ENCODE results near the gene MAP3K13.

DNA sequence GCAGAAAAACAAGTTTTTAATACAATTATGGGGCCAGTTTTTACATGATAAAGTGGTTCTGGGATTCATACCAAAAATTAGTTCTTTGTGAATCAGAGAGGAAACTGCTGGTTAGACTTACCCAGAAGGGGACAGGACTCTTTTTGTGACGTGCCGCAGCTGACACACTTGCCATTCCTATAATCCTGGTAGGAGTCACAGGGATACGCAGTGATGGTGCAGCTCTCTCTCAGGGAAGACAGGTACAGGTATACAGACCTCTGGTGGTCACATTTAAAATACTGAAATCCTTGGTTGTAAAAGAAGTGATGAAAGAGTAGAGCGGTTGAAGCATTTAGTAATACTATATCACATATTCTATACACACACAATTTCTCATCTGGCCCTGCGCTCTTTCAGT lies 156.1 kb downstream of the MAP3K13 start:
- TF ChIP-seq CTCF (IDR thresholded peaks at IDR 0.05): no peak
- TF ChIP-seq POLR2A (IDR thresholded peaks at IDR 0.05): no peak
- no peak for TF ChIP-seq EP300 (IDR thresholded peaks at IDR 0.05)
